Measurements from ENCODE around the gene ARL6.

Gene ARL6

DNA sequence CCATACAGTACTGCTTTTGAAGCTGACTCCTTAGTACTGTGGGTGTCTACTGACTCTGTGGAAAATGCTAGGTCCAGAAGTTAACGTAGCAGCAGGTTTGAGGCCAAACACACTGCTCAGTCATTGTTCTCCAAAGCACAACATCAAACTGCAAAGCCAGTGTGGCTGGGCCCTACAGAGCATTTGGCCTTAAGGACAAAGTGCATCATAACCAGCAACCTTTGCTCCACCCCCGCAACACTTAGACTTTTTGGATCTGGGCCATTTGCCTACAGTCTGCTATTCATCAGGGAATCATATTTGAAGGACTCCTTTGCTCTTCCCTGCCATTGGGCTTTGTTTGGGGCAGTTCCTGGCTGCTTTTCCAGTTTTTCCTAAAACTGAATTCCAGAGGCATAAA lies 43.1 kb upstream of the ARL6 start:
- no peak for TF ChIP-seq PPARA (CRISPR knock-in tag; IDR thresholded peaks at IDR 0.05; ENCODE audit: borderline replicate concordance)
- TF ChIP-seq GLIS3 (CRISPR knock-in tag; IDR thresholded peaks at IDR 0.05): no peak
- no peak for TF ChIP-seq OSR1 (CRISPR knock-in tag; IDR thresholded peaks at IDR 0.05)
- TF ChIP-seq, protein P1, sequence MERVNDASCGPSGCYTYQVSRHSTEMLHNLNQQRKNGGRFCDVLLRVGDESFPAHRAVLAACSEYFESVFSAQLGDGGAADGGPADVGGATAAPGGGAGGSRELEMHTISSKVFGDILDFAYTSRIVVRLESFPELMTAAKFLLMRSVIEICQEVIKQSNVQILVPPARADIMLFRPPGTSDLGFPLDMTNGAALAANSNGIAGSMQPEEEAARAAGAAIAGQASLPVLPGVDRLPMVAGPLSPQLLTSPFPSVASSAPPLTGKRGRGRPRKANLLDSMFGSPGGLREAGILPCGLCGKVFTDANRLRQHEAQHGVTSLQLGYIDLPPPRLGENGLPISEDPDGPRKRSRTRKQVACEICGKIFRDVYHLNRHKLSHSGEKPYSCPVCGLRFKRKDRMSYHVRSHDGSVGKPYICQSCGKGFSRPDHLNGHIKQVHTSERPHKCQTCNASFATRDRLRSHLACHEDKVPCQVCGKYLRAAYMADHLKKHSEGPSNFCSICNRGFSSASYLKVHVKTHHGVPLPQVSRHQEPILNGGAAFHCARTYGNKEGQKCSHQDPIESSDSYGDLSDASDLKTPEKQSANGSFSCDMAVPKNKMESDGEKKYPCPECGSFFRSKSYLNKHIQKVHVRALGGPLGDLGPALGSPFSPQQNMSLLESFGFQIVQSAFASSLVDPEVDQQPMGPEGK (CRISPR knock-in tag; IDR thresholded peaks at IDR 0.05; ENCODE audit: borderline replicate concordance): no peak
- TF ChIP-seq BACH2 (CRISPR knock-in tag; IDR thresholded peaks at IDR 0.05; ENCODE audit: borderline replicate concordance): no peak
- no peak for TF ChIP-seq ESRRG (CRISPR knock-in tag; IDR thresholded peaks at IDR 0.05)
- TF ChIP-seq SNAI2 (CRISPR knock-in tag; IDR thresholded peaks at IDR 0.05): no peak
- no peak for TF ChIP-seq ARNTL (CRISPR knock-in tag; IDR thresholded peaks at IDR 0.05; ENCODE audit: borderline replicate concordance, low read depth)
- TF ChIP-seq, protein P2, sequence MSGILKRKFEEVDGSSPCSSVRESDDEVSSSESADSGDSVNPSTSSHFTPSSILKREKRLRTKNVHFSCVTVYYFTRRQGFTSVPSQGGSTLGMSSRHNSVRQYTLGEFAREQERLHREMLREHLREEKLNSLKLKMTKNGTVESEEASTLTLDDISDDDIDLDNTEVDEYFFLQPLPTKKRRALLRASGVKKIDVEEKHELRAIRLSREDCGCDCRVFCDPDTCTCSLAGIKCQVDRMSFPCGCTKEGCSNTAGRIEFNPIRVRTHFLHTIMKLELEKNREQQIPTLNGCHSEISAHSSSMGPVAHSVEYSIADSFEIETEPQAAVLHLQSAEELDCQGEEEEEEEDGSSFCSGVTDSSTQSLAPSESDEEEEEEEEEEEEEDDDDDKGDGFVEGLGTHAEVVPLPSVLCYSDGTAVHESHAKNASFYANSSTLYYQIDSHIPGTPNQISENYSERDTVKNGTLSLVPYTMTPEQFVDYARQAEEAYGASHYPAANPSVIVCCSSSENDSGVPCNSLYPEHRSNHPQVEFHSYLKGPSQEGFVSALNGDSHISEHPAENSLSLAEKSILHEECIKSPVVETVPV (CRISPR knock-in tag; IDR thresholded peaks at IDR 0.05): no peak
- ATAC-seq: no peak

DNA sequence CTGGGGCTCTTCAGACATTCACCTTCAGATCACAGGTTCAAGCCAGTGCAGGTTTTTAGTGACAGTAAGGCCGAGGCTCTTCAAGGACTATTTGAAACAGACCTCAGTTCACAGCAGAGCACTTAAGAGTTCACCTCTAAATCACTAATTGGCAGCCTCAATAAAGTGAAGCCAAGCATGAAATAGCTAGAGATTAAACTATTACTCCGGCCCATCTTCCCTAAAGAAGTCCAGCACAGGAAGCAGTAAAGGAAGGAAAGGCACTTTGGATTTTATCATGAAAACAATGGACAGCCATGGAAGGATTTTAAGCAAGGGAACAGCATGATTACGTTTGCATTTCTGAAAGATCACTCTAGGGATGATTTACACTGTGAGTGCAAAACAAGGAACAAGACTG lies 27.6 kb upstream of the ARL6 start:
- ATAC-seq: no peak
- TF ChIP-seq, protein P3, sequence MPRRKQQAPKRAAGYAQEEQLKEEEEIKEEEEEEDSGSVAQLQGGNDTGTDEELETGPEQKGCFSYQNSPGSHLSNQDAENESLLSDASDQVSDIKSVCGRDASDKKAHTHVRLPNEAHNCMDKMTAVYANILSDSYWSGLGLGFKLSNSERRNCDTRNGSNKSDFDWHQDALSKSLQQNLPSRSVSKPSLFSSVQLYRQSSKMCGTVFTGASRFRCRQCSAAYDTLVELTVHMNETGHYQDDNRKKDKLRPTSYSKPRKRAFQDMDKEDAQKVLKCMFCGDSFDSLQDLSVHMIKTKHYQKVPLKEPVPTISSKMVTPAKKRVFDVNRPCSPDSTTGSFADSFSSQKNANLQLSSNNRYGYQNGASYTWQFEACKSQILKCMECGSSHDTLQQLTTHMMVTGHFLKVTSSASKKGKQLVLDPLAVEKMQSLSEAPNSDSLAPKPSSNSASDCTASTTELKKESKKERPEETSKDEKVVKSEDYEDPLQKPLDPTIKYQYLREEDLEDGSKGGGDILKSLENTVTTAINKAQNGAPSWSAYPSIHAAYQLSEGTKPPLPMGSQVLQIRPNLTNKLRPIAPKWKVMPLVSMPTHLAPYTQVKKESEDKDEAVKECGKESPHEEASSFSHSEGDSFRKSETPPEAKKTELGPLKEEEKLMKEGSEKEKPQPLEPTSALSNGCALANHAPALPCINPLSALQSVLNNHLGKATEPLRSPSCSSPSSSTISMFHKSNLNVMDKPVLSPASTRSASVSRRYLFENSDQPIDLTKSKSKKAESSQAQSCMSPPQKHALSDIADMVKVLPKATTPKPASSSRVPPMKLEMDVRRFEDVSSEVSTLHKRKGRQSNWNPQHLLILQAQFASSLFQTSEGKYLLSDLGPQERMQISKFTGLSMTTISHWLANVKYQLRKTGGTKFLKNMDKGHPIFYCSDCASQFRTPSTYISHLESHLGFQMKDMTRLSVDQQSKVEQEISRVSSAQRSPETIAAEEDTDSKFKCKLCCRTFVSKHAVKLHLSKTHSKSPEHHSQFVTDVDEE (CRISPR knock-in tag; IDR thresholded peaks at IDR 0.05): no peak
- no peak for TF ChIP-seq BACH2 (CRISPR knock-in tag; IDR thresholded peaks at IDR 0.05; ENCODE audit: borderline replicate concordance)
- TF ChIP-seq TOX (CRISPR knock-in tag; IDR thresholded peaks at IDR 0.05; ENCODE audit: borderline replicate concordance): no peak
- TF ChIP-seq GLIS3 (CRISPR knock-in tag; IDR thresholded peaks at IDR 0.05): no peak
- TF ChIP-seq, protein P4, sequence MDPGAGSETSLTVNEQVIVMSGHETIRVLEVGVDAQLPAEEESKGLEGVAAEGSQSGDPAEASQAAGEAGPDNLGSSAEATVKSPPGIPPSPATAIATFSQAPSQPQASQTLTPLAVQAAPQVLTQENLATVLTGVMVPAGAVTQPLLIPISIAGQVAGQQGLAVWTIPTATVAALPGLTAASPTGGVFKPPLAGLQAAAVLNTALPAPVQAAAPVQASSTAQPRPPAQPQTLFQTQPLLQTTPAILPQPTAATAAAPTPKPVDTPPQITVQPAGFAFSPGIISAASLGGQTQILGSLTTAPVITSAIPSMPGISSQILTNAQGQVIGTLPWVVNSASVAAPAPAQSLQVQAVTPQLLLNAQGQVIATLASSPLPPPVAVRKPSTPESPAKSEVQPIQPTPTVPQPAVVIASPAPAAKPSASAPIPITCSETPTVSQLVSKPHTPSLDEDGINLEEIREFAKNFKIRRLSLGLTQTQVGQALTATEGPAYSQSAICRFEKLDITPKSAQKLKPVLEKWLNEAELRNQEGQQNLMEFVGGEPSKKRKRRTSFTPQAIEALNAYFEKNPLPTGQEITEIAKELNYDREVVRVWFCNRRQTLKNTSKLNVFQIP (CRISPR knock-in tag; IDR thresholded peaks at IDR 0.05; ENCODE audit: borderline replicate concordance, low read depth): no peak
- TF ChIP-seq, protein P5, sequence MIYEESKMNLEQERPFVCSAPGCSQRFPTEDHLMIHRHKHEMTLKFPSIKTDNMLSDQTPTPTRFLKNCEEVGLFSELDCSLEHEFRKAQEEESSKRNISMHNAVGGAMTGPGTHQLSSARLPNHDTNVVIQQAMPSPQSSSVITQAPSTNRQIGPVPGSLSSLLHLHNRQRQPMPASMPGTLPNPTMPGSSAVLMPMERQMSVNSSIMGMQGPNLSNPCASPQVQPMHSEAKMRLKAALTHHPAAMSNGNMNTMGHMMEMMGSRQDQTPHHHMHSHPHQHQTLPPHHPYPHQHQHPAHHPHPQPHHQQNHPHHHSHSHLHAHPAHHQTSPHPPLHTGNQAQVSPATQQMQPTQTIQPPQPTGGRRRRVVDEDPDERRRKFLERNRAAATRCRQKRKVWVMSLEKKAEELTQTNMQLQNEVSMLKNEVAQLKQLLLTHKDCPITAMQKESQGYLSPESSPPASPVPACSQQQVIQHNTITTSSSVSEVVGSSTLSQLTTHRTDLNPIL (CRISPR knock-in tag; IDR thresholded peaks at IDR 0.05; ENCODE audit: low read depth): no peak
- TF ChIP-seq PPARA (CRISPR knock-in tag; IDR thresholded peaks at IDR 0.05; ENCODE audit: borderline replicate concordance): no peak
- no peak for TF ChIP-seq ZFP30 (CRISPR knock-in tag; IDR thresholded peaks at IDR 0.05)
- no peak for TF ChIP-seq RARB (CRISPR knock-in tag; IDR thresholded peaks at IDR 0.05)
- no peak for TF ChIP-seq ISL1 (CRISPR knock-in tag; IDR thresholded peaks at IDR 0.05)
- TF ChIP-seq ESRRG (CRISPR knock-in tag; IDR thresholded peaks at IDR 0.05): no peak
- TF ChIP-seq ZNF8 (CRISPR knock-in tag; IDR thresholded peaks at IDR 0.05): no peak

DNA sequence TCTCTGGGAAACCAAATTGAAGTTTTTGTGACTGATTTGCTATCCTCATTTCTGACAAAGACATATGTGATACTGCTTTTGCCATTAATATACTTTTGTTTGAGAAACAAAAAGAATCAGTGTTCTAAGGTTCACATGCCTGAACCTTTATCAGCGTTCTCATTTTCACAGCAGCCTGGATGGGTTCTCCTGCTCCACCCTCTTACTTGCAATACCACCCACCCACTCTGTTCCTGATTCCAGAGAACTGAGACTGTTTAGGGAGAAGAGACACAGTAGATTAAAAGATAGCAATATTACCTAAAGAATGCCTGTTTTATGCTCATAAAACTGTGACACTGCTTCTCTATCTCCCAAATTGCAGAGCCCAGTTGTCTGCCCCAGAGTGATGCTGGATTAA lies 25.8 kb upstream of the ARL6 start:
- no peak for ATAC-seq
- TF ChIP-seq ZNF8 (CRISPR knock-in tag; IDR thresholded peaks at IDR 0.05) (no peak), ZFP30 (CRISPR knock-in tag; IDR thresholded peaks at IDR 0.05) (no peak), ARNTL (CRISPR knock-in tag; IDR thresholded peaks at IDR 0.05; ENCODE audit: borderline replicate concordance, low read depth) (no peak), CSDC2 (CRISPR knock-in tag; IDR thresholded peaks at IDR 0.05) (no peak), RARB (CRISPR knock-in tag; IDR thresholded peaks at IDR 0.05) (no peak), ZC3H10 (CRISPR knock-in tag; IDR thresholded peaks at IDR 0.05) (no peak), ZNF70 (CRISPR knock-in tag; IDR thresholded peaks at IDR 0.05) (no peak), ISL1 (CRISPR knock-in tag; IDR thresholded peaks at IDR 0.05) (no peak), GLIS3 (CRISPR knock-in tag; IDR thresholded peaks at IDR 0.05) (no peak), BACH2 (CRISPR knock-in tag; IDR thresholded peaks at IDR 0.05; ENCODE audit: borderline replicate concordance) (no peak), OSR1 (CRISPR knock-in tag; IDR thresholded peaks at IDR 0.05) (no peak)
- TF ChIP-seq, protein P4 (CRISPR knock-in tag; IDR thresholded peaks at IDR 0.05; ENCODE audit: borderline replicate concordance, low read depth): no peak
- TF ChIP-seq, protein P2 (CRISPR knock-in tag; IDR thresholded peaks at IDR 0.05): no peak
- TF ChIP-seq, protein P3 (CRISPR knock-in tag; IDR thresholded peaks at IDR 0.05): no peak
